ENCODE measurements around the gene B3GLCT.
"Not testable (repeated sequence)": the region's sequence is repeated elsewhere in the genome, so short reads cannot be mapped to it uniquely, and the experiment has no call there.

B3GLCT gene

GRCh38 chr13:31278869-31279268 lies 79.1 kb downstream of the B3GLCT start:
- DNase-seq (ENCODE audit: low spot score): no peak

GRCh38 chr13:31282741-31283455 lies 83.1 kb downstream of the B3GLCT start:
- no peak for DNase-seq (ENCODE audit: low spot score)

GRCh38 chr13:31286930-31287329 lies 87.2 kb downstream of the B3GLCT start:
- DNase-seq (ENCODE audit: low spot score): no peak

- DNase-seq (ENCODE audit: low spot score): no peak
Observed at GRCh38 chr13:31301119-31301518, 101.3 kb downstream of the B3GLCT start.

- DNase-seq (ENCODE audit: low spot score): no peak
Observed at GRCh38 chr13:31310356-31310755, 110.6 kb downstream of the B3GLCT start.

GRCh38 chr13:31310786-31311185 lies 111.0 kb downstream of the B3GLCT start:
- no peak for DNase-seq (ENCODE audit: low spot score)

GRCh38 chr13:31311921-31312320 lies 112.1 kb downstream of the B3GLCT start:
- no peak for DNase-seq (ENCODE audit: low spot score)

GRCh38 chr13:31314961-31315360 lies 115.2 kb downstream of the B3GLCT start:
- no peak for DNase-seq (ENCODE audit: low spot score)

- no peak for DNase-seq (ENCODE audit: low spot score)
Observed at GRCh38 chr13:31320946-31321345, 121.2 kb downstream of the B3GLCT start.

GRCh38 chr13:31321457-31321856 lies 121.7 kb downstream of the B3GLCT start:
- DNase-seq (ENCODE audit: low spot score): no peak

GRCh38 chr13:31322026-31322425 lies 122.3 kb downstream of the B3GLCT start:
- no peak for DNase-seq (ENCODE audit: low spot score)

GRCh38 chr13:31322702-31323405 lies 123.1 kb downstream of the B3GLCT start:
- no peak for DNase-seq (ENCODE audit: low spot score)

- DNase-seq (ENCODE audit: low spot score): no peak
Observed at GRCh38 chr13:31327182-31327860, 127.5 kb downstream of the B3GLCT start.

GRCh38 chr13:31328549-31329235 lies 128.9 kb downstream of the B3GLCT start:
- peak; percentile 12 for DNase-seq (ENCODE audit: low spot score)

GRCh38 chr13:31330236-31330635 lies 130.5 kb downstream of the B3GLCT start:
- DNase-seq (ENCODE audit: low spot score): peak; percentile 12

- no peak for DNase-seq (ENCODE audit: low spot score)
Observed at GRCh38 chr13:31331068-31331467, 131.3 kb downstream of the B3GLCT start.

GRCh38 chr13:31334547-31334946 lies 134.8 kb downstream of the B3GLCT start:
- no peak for DNase-seq (ENCODE audit: low spot score)

- DNase-seq (ENCODE audit: low spot score): no peak
Observed at GRCh38 chr13:31334994-31335557, 135.3 kb downstream of the B3GLCT start.

- DNase-seq (ENCODE audit: low spot score): not testable (repeated sequence)
Observed at GRCh38 chr13:31339616-31340015, 139.8 kb downstream of the B3GLCT start.

GRCh38 chr13:31340848-31341247 lies 141.1 kb downstream of the B3GLCT start:
- DNase-seq (ENCODE audit: low spot score): not testable (repeated sequence)

- DNase-seq (ENCODE audit: low spot score): no peak
Observed at GRCh38 chr13:31346891-31347290, 147.1 kb downstream of the B3GLCT start.

- DNase-seq (ENCODE audit: low spot score): no peak
Observed at GRCh38 chr13:31349156-31349555, 149.4 kb downstream of the B3GLCT start.

Measured in GM03348 (cell line).